ENCODE results near the gene MAD1L1.

DNA sequence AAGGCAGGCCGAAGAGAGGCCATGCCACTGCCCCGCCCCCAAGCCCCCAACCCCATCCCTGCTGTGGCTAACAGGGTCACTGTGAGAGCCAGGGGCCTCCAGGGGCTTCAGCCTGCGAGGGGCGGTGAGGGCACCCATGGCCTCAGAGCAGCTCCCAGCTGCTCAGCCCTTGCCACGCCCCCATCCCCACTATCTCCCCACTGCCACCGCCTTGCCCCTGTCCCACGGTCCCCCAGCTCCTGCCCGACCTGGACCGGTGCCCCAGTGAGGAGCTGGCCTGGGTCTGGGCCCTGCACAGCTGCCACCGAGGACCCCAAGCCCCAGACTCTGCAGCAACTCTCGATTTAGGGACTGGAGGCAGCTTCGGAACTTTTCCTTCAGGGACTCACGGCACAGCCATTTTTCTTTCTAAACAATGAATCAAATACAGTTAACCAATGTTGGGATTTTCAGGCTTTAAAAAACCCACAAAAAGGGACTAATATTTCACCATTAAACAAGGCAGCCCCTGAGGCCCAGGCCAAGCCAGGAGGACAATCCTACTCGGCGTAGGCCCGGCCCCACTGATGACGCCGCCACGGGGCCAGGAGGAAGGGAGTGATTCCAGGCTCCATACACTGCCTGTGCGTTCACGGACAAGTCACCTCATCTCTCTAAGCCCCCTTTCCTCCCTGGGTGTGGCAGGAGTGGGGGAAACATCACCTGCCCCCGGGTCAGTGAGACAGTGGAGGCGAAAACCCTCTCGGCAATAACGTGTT lies 325.6 kb downstream of the MAD1L1 start:
- TF ChIP-seq, protein P1, sequence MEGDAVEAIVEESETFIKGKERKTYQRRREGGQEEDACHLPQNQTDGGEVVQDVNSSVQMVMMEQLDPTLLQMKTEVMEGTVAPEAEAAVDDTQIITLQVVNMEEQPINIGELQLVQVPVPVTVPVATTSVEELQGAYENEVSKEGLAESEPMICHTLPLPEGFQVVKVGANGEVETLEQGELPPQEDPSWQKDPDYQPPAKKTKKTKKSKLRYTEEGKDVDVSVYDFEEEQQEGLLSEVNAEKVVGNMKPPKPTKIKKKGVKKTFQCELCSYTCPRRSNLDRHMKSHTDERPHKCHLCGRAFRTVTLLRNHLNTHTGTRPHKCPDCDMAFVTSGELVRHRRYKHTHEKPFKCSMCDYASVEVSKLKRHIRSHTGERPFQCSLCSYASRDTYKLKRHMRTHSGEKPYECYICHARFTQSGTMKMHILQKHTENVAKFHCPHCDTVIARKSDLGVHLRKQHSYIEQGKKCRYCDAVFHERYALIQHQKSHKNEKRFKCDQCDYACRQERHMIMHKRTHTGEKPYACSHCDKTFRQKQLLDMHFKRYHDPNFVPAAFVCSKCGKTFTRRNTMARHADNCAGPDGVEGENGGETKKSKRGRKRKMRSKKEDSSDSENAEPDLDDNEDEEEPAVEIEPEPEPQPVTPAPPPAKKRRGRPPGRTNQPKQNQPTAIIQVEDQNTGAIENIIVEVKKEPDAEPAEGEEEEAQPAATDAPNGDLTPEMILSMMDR (conservative IDR thresholded peaks at IDR 0.05; ENCODE audit: low read depth, low read length), result no peak
- TF ChIP-seq EZH2 (IDR thresholded peaks at IDR 0.05; ENCODE audit: borderline replicate concordance, low read depth, low read length, poor library complexity, severe bottlenecking), result no peak
